IMR-90 (cell line): ENCODE data around the gene GAL3ST3.

Experiments
- CTCF ChIP-seq: conservative IDR thresholded peaks from 2 replicates; pipeline ENCODE4 v1.5.1; 2012; ENCODE audit warnings: mild to moderate bottlenecking, low read depth, low read length, improper control_type of control experiment
- MXI1 ChIP-seq: IDR thresholded peaks from 2 replicates; pipeline ENCODE4 v1.6.1; 2012; ENCODE audit warnings: low read depth, mild to moderate bottlenecking, low read length, moderate library complexity, borderline replicate concordance
- POLR2A ChIP-seq: IDR thresholded peaks from 2 replicates; pipeline ENCODE4 v1.6.1; 2012; ENCODE audit warnings: mild to moderate bottlenecking, low read depth, low read length
- RAD21 ChIP-seq: IDR thresholded peaks from 2 replicates; pipeline ENCODE4 v1.6.1; 2012; ENCODE audit warnings: low read length, improper control_type of control experiment
- USF2 ChIP-seq: fragments of 150-350 bp; IDR thresholded peaks from 2 replicates; pipeline ENCODE4 v1.6.1; 2017; ENCODE audit warnings: mild to moderate bottlenecking, antibody characterized with exemption, low read length, low read depth

GRCh38 chr11:65992056-65992455, 56.9 kb downstream of the GAL3ST3 start:
- TF ChIP-seq MXI1 (no peak), POLR2A (no peak), CTCF (no peak), RAD21 (no peak), USF2 (no peak)
